K562 (cell line): ENCODE results near the gene CCNT1. TPM values are rescaled to one million over a fixed set of nuclear protein-coding genes. Genes with fewer than 3 reads are reported as not detected.
A peak's percentile ranks its signal among the peaks of the same experiment; 100 is the strongest.

Experiments used
- ATF2 ChIP-seq: sonication (generic); formaldehyde crosslinking; IDR thresholded peaks from 2 replicates; pipeline ENCODE4 v1.8.1; 2022; ENCODE audit warnings: missing genetic modification reagents
- ATF7 ChIP-seq: fragments of 450-650 bp; IDR thresholded peaks from 2 replicates; pipeline ENCODE4 v1.7.1; 2014; ENCODE audit warnings: mild to moderate bottlenecking, moderate library complexity
- CBFA2T2 ChIP-seq: fragments of 450-650 bp; conservative IDR thresholded peaks from 2 replicates; pipeline ENCODE4 v1.6.1; 2017; ENCODE audit warnings: mild to moderate bottlenecking
- DIDO1 ChIP-seq: fragments of 450-650 bp; IDR thresholded peaks from 2 replicates; pipeline ENCODE4 v1.6.1; 2016; ENCODE audit warnings: low read depth, missing biosample characterization, missing genetic modification characterization
- FOSL1 ChIP-seq: fragments of 200-800 bp; sonication (Bioruptor generic); conservative IDR thresholded peaks from 2 replicates; pipeline ENCODE4 v1.6.1; 2016; ENCODE audit warnings: missing genetic modification characterization, missing compliant biosample characterization
- FOXM1 ChIP-seq, 2 experiments: fragments of 450-650 bp in 1 of 2; sonication (generic) in 1 of 2; formaldehyde crosslinking in 1 of 2; IDR thresholded peaks; 2 replicates each; pipeline versions ENCODE4 v1.6.1 to v1.9.0; 2017 to 2022; ENCODE audit warnings: low read depth in 2 of 2, mild to moderate bottlenecking in 2 of 2, missing genetic modification reagents in 1 of 2, moderate library complexity in 1 of 2
- STAT5A ChIP-seq: IDR thresholded peaks from 2 replicates; pipeline ENCODE4 v1.6.1; 2012; ENCODE audit warnings: low read length, inconsistent platforms, borderline replicate concordance
- ZBTB40 ChIP-seq, 2 experiments: fragments of 450-650 bp in 1 of 2; sonication (generic) in 1 of 2; formaldehyde crosslinking in 1 of 2; IDR thresholded peaks; 2 replicates each; pipeline versions ENCODE4 v1.7.1 to v1.9.0; 2016 to 2022; ENCODE audit warnings: inconsistent platforms in 1 of 2, mild to moderate bottlenecking in 1 of 2, missing genetic modification reagents in 1 of 2
- ZNF121 ChIP-seq: sonication (generic); formaldehyde crosslinking; conservative IDR thresholded peaks from 2 replicates; pipeline ENCODE4 v1.8.0; 2022; ENCODE audit warnings: missing genetic modification reagents
- ZNF24 ChIP-seq: fragments of 450-650 bp; IDR thresholded peaks from 2 replicates; pipeline ENCODE4 v1.6.1; 2016
- ZNF551 ChIP-seq: fragments of 250-450 bp; sonication (Bioruptor Pico); IDR thresholded peaks from 2 replicates; pipeline ENCODE4 v1.5.0; 2021; ENCODE audit warnings: mild to moderate bottlenecking, moderate library complexity
- ZNF592 ChIP-seq: fragments of 450-650 bp; IDR thresholded peaks from 2 replicates; pipeline ENCODE4 v1.6.1; 2017; ENCODE audit warnings: antibody characterized with exemption, mild to moderate bottlenecking
- polyA plus RNA-seq, 8 experiments: library from polyadenylated mRNA; depleted of rRNA in 4 of 8; stranded (reverse) in 5 of 8; unstranded in 3 of 8; fragments of >200 nt; fragmentation: Nextera tagmentation in 2 of 8; fragmentation: Illumina TruSeq in 1 of 8; extraction: Ambion mirVana in 2 of 8; extraction: Trizol in 1 of 8; gene quantifications; 2 replicates each; pipeline versions ENCODE4 v1.2.1 to v1.2.3, GENCODE V29; 2011 to 2014; ENCODE audit warnings: inconsistent platforms in 1 of 8, missing spikeins in 1 of 8
- total RNA-seq, 7 experiments: library from RNA; depleted of rRNA in 6 of 7; stranded (reverse); fragments of >200 nt in 6 of 7; fragmentation: Illumina TruSeq in 2 of 7; extraction: Trizol in 2 of 7; gene quantifications; 2 replicates each; pipeline versions ENCODE4 v1.2.1 to v1.2.3, GENCODE V29; 2011 to 2021; ENCODE audit warnings: low replicate concordance in 1 of 7

The CCNT1 gene
- total and polyA plus RNA-seq, 9 of the 15 experiments (the other 6 are each of a cell fraction or from before 2014, with no cell fraction given), result 9.7 to 52.4 (median 33.4) TPM

- TF ChIP-seq ZNF592, result peak; percentile 79; the same call in 1 of the 2 replicates
- TF ChIP-seq ZNF551 (CRISPR knock-in tag), result no peak
- 0 out of 2 replicates have a peak, but pooled peaks have one; percentile 25 for TF ChIP-seq FOXM1 (IDR thresholded peaks at IDR 0.05; ENCODE audit: low read depth)
- no peak for TF ChIP-seq FOXM1 (CRISPR knock-in tag; IDR thresholded peaks at IDR 0.05; ENCODE audit: low read depth)
- no peak for TF ChIP-seq ZNF121 (CRISPR knock-in tag)
- peak; percentile 46; the same call in 1 of the 2 replicates for TF ChIP-seq ZBTB40 (IDR thresholded peaks at IDR 0.05)
- no peak for TF ChIP-seq ZBTB40 (CRISPR knock-in tag; IDR thresholded peaks at IDR 0.05)
- peak; percentile 48; the same call in 1 of the 2 replicates for TF ChIP-seq STAT5A
- peak; percentile 65 for TF ChIP-seq FOSL1 (tag)
- no peak for TF ChIP-seq ZNF24
- no peak for TF ChIP-seq ATF7
- no peak for TF ChIP-seq DIDO1 (tag)
- no peak for TF ChIP-seq ATF2 (CRISPR knock-in tag)
- TF ChIP-seq CBFA2T2, result peak; percentile 81
These were observed 22.9 kb downstream of the CCNT1 start (continued) for GRCh38 chr12:48693572-48693971.
